ENCODE measurements around the gene ANKDD1A.

DNA sequence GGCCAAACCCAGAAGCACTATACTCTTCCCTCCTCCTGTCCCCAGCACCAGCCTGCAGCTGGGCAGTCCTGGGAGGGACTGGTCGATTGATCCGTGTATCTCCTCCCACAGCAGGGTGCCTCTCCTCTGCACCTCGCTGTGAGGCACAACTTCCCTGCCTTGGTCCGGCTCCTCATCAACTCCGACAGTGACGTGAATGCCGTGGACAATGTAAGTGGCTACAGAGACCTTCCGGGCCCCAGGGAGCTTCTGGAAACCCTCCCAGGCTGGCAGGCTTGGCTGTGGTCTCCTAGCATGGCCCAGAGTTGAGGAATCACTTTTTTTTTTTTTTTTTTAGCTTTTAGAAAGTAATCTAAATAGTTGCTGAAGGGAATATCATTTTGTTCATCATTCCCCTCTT, 30.7 kb downstream of the ANKDD1A start:
- TF ChIP-seq POLR2AphosphoS5 (IDR thresholded peaks at IDR 0.05; ENCODE audit: low read depth, low read length) = no peak
- TF ChIP-seq FOXP2 (optimal IDR thresholded peaks at IDR 0.05; ENCODE audit: borderline replicate concordance, extremely low read depth, extremely low read length, insufficient read depth) = no peak
- no peak for TF ChIP-seq SIN3A (IDR thresholded peaks at IDR 0.05; ENCODE audit: borderline replicate concordance, insufficient read depth, low read length)

Measured in PFSK-1 (cell line).